ENCODE measurements around the gene SLIT3. TPM values are rescaled to one million over a fixed set of nuclear protein-coding genes. Genes with fewer than 3 reads are reported as not detected.

Gene SLIT3
- total RNA-seq, 1 donor from 2014 or later, result under 0.01 TPM

DNA sequence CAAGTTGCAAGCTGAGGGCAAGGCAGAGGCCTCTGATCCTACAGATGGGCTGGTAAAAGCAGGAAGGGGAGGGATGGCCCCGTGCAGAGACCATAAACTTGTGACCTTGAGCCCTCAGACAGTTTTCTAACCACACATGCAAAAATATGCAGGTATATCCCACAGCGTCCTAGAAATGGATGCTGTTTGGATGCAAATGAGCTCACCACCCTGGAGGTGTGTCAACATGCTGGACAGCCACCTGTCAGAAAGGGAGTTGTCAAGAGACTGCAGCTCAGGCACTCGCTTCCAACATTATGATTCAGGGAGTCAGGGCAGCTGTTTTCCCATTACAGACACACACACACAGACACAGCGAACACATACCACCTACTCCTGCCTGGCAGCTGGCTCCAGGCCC is 624.4 kb downstream of the SLIT3 start:
- DNase-seq (ENCODE audit: low read depth in 2 of 2), result no peak

DNA sequence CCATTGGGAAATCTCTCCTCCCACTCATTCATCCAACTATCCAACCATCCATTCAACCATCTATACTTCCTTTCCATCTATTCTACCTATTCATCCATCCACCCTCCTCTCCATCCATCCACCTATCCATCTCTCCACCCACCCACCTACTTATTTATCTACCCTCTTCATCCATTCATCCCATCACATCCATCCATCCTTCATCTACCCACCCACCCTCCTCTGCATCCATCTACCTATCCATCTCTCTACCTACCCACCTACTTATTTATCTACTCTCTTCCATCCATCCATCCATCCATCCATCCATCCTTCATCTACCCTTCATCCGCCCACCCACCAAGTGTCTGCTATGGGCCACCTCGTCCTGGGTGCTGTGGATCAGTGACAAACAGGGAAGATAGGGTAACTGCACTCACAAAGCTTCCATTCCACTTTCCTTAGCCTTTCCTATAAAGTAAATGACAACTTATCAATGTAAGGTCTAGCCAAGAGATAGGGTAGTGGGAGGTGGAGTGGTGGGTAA is 625.0 kb downstream of the SLIT3 start:
- no peak for DNase-seq (ENCODE audit: low read depth in 2 of 2)

DNA sequence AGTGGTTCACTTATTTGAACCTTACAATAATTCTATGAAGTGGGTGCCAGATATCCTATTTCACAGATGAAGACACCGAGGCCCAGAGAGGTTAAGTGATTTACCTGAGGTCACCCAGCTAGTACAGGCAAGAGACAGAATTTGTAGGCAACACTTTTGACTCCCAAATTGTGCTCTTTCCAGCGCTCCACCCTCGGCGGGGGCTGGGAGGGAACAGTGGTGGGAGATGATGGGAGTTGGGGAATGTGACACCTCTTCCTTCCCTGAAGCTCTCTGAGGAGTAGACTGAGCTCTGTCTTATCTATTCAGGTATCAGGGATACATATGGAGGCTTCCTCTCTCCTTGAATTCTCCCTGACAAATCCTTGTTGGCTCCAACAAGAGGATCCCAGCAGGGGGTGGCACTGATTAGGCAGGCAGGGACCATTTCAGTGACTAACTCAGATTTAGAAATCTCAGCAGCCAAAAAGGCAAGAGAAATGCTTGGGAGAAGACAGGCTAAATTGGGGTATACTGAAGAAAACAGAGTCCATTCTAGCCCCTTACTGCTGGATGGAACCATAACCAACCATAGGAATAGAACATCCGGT is 626.0 kb downstream of the SLIT3 start:
- DNase-seq (ENCODE audit: low read depth in 2 of 2), result no peak

DNA sequence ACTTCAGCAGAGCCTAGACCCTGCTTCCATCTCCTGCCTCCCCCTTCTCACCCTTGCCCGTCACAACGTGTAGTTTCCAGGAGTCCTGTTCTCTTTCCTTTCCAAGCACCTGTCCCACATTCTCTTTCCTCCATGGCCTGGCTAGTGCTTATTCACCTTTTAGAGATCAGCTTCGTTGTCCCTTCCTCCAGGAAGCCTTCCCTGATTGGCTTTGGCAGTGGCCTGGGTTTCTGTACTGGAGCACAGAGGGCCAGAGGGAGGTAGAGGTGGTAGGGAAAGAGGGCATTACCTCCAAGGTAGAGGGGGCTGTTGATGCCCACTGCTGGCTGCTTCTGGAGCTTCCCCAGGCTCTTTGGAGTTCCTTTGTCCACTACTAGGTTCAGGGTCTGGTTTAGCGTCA is 628.1 kb downstream of the SLIT3 start:
- no peak for DNase-seq (ENCODE audit: low read depth in 2 of 2)

DNA sequence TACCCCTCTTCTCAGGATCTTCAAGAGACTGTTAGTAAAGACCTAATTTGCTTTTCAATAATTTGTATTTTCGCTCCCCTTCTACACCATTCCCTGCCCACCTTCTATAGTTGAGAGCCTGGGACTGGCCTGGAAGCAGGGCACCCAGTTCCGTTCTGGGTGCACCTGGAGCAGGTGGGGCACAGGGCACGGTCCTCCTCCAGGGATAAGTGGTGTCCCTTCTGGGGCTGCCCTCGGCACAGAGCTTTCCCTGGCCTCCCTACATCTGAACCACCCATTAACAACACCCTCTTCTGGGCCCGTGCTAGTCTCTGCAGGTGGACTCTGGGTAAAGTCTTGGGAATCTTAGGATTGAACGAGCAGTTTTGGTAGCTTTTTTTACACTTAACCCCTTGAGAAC is 628.9 kb downstream of the SLIT3 start:
- no peak for DNase-seq (ENCODE audit: low read depth in 2 of 2)

DNA sequence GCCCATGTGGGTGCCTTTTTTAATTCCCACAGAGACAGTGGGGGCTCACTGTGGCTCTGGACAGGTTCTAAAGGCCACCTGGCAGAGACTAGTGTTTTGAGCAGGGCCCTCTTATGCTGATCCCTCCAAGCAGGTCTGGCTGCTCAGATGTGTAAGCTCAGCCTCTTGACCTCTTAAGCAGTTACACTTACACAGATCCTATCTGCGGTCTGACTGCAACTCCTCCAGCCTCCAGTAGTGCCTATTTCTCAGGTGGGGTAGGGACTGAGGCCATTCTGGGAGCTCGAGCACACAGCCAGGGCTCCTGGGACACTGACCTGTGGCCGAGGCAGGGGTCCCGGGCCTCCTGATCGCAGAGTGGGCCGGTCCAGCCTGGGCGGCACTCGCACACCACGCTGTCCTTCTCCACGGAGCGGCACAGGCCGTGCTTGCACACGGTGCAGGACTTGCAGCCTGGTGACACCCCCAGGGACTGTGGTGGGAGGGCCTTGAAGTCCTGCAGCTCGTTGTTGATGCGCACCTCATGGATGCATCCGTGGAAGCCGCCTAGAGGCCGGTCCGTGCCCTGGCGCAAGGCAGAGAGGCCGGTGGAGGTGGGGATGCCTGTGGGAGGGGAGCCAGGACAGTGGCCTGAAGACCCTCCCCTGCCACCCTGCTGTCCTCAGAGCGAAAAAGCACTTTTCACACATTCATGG is 629.9 kb downstream of the SLIT3 start:
- DNase-seq (ENCODE audit: low read depth in 2 of 2), result no peak

DNA sequence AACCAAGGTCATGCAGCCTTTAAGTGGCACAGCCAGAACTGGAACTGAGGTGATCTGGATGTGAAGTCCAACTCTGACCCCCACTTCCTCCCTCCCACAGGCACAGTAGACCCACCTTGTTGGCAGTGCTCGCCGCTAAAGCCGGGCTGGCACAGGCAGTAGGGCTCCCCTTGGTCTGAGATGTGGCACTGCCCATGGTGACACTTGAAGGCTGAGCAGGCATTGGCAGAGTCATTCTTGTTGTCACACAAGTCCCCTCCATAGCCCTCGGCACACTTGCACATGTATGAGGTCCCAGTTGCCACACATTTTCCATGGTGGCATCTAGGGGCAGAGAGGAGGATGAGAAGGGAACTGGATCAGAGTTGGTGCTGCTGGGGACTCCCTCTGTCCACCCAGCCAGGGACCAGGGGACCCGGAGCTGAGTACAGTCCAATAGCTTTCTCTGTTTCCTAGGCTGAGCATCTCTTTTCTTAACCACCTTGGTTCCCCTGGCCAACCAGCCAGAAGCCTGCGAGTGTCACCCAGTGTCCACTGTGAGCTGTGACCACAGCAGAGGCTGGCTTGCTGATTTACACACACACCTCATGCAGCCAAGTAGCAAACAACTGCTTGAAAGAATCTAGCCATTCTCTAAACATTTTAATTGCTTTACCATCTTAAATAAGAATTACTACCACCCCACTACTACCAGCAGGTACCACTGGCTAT is 631.1 kb downstream of the SLIT3 start:
- DNase-seq (ENCODE audit: low read depth in 2 of 2), result no peak

DNA sequence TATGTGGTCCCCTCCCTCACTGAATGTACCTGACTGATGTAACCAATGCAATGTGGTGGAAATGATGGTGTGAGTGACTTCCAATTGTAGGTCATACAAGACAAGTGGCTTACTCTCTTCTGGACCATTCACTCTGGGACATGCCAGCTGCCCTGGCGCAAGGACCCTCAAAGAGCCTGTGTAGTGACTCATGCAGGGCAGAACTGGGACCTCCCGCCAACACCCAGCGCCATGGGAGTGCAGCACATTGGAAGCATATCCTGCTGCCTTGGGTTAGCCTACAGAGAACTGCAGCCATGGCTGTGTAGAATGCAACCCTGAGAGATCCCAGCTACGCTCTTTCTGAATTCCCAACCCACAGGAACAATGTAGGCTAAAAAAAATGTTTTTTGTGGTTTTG is 631.8 kb downstream of the SLIT3 start:
- DNase-seq (ENCODE audit: low read depth in 2 of 2), result no peak

DNA sequence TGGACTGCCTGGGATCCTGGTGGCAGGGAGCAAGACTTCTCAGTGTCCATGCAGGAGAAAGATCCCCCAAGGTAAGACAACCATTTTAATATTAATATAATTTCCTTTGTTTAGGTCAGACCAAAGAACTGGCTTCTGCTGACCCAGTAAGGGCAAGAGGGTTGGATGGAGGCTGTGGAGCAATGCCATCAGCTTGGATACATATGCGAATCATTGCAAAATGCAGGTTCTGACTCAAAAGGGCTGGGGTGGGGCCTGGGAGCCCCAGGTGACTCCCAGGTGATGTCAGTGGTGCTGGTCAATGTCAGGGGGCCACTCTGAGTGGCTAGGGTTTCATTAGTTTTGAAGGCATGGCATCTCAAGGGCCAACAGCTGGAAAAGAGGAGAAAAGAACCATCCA is 632.9 kb downstream of the SLIT3 start:
- DNase-seq (ENCODE audit: low read depth in 2 of 2), result no peak

DNA sequence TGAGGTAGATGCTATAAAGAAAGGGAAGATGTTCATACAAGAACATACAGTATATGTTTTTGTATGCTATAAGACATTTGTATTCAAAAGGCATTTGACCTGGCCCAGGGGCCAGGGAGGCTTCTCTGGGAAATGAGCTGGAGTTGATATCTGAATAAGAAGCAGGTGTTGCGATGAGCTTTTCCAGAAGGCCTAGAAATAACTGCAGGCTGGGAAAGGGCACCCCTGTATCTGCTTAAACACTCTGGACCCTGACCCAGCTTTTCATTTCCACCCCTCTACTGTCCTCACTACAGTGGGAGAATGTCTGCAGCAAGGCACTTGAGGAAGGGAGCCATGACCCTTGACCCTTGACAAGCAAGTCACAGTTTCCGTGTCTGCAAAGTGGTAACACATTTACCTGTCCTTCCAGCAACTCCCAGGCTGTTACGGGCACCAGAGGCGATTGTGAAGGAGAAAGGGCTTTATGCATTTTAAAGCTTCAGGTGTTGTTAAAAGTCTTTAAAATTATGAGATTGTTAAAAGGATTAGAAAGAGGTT is 633.6 kb downstream of the SLIT3 start:
- DNase-seq (ENCODE audit: low read depth in 2 of 2), result no peak

DNA sequence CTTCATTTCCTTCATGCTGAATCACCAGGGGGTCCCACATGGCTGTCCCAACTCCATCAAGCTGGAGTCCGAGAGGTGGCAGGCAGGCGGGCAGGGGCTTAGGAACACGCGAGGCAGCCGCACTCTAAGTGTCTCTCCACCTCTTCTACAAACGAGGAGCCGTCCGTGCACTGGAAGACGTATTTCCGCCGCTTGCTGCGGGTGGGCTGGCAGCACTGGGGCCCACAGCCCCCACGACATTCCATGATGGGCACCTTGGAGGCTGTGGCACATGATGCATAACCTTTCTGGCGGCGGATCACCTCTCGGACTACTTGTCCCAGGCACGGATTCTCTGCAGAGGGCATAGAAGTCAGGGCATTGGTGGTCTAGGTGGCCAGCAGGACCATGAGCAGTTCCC is 634.6 kb downstream of the SLIT3 start:
- DNase-seq (ENCODE audit: low read depth in 2 of 2), result no peak

DNA sequence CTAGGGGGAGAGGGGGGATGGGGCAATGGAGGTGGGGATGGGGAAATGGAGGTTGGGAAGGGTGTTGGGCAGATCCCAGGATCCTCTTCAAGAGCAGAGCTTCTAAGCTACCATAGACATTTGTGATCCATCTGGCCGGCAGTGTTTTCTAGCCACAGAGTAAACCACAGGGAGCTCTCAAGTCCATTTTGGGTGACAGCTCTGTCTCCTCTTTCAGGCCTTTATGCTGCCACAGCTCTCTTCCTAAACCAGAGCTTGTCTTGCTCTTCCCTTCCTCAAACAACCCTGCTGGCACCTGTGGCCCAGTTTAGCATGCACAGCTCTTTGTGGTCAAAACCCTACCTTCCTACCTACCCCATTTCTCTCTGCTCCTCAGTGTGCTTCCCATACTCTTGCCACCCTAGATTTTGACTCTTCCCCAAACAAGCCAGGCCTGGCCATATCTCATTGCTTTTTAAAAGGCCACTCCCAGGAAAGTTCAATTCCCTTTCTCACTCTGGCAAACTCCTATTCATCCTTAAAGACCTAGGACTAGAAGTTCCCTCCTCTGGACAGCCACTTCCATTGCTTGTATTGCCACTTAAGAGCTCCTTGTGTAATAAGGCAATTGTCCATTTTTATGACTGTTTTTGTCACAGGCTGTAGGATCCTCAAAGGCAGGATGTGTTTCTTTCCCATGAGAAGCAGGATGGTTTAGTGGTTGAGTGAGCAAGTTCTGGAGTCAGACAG is 637.5 kb downstream of the SLIT3 start:
- no peak for DNase-seq (ENCODE audit: low read depth in 2 of 2)

DNA sequence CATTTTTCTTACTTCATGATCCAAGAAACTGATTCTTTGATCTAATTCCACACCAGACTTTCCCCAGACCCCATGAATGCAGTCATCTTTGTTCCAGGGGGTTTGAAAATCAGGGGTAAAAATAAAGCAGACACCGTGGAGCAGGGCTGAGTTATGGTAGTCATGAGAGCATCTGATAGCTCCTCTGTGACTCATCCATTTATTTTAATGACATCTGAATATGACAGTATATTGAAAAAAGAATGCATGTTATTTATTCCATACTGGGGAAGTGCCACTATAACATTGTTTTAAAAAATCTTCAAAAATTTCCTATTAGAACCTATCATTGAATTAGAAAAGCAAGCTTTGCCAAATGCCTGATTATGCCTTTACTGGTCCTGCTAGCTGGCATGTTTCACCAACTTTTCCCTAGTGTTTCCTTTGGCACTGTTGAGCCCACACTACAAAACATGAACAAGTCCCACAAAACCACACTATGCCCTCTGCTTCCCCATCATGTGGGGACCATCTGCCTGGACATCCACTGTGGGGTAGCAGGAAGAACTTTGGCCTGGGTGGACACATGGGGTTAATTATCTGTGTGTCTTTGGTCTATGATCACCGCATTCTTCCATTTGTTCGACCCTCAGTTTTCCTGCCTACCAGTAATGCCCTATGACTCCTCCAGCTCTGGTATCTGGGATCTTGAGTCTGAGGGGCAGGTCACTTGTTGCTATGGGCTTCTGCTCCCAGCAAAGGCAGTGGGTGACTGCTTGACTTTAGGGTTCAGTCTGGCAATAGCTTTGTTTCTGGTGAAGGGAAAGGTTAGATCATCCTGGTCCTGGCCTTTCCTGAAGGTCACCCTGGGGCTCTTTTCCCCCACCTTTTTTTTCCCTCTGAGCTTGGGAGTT is 639.1 kb downstream of the SLIT3 start:
- DNase-seq (ENCODE audit: low read depth in 2 of 2), result no peak

DNA sequence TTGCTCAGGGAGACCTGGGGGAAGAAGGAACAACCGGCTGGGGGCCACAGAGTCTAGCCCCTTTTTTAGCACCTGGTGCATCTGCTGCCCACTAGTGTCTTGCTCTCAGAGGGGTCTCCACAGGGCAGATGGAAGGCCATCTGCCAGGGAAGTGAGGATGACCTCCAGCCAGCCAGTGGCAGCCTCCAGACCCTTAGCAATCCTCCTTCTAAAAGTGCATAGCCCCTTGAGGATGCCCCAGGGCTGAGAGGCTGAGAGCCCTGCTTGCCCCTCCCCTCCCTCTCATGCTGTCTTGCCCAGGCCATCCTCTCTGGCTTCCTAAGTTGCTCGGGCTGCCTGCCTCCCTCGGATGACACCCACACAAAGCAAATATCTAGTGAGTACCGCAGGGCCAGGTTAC is 640.2 kb downstream of the SLIT3 start:
- no peak for DNase-seq (ENCODE audit: low read depth in 2 of 2)

DNA sequence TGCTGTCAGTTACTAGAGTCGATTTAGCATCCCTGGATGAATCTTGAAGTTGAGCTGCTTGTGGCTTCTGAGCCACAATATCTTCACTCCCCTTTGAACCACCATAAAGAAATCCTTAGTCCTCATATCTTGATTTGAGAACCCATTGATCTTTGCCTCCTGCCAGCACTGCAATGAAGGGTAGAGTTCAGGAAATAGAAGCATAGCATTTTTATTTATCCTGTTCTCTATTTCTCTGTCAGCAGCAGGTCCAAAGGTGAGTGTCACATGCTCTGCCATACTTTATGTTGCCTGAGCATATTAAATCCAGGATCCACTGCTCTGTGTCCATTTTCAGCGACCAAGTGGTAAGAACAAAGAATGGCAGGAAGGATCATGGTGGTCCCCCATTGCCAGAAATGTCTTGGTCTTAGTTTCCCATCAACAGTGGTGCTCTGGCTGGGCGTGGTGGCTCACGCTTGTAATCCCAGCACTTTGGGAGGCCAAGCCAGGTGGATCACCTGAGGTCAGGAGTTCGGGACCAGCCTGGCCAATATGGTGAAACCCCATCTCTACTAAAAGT is 641.6 kb downstream of the SLIT3 start:
- DNase-seq (ENCODE audit: low read depth in 2 of 2), result no peak

DNA sequence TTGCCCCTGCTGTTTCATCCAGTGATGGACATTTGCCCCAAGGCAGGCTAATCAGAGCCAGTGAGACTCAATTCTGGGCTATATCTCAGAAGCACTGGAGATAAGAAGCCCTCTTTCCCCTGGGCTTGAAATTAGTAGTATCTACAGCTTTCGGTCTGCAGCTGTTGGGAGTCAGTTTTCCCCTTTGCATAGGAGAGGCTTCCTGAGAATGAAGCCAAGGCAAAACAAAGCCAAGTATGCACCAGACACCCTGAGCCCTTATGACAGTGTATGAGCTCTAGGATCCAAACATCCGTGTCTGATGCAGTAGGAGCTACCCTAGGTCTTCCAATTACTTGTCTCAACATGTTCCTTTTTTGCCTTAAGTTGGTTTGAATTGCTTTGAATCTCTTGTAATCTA is 642.5 kb downstream of the SLIT3 start:
- no peak for DNase-seq (ENCODE audit: low read depth in 2 of 2)

DNA sequence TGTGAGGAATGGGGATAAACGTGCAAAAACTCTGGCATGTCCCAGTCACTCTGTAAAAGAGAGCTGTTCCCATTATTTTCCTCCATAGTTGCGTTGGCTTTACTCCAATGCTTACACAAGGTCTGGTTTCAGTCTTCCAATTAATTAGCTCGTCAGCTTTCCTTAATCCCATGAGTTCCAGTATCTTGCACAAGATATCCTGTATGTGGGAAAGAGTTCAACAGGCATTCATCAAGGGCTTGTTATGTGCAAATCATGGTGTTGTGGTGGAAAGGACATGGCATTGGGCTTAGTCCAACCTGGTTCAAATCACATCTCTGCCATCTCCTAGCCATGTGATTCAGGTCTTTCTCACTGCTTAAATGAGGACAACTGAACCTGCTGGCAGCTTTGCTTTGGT is 644.3 kb downstream of the SLIT3 start:
- DNase-seq (ENCODE audit: low read depth in 2 of 2), result no peak

DNA sequence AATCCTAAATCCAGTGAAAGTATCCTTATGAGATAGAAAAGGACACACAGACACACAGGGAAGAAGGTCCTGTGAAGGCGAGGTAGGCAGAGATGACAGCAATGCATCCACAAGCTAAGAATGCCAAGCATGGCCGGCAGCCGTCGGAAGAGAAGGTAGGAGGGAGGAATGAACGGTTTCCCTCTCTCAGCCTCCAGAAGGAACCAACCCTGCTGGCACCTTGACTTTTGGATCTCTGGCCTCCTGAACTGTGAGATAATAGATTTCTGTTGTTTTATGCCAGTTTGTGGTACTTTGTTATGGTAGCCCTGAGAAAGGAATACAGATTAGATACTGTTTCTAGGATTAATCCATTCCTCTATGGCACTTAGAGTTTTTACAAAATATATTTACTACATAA is 645.6 kb downstream of the SLIT3 start:
- DNase-seq (ENCODE audit: low read depth in 2 of 2), result no peak

DNA sequence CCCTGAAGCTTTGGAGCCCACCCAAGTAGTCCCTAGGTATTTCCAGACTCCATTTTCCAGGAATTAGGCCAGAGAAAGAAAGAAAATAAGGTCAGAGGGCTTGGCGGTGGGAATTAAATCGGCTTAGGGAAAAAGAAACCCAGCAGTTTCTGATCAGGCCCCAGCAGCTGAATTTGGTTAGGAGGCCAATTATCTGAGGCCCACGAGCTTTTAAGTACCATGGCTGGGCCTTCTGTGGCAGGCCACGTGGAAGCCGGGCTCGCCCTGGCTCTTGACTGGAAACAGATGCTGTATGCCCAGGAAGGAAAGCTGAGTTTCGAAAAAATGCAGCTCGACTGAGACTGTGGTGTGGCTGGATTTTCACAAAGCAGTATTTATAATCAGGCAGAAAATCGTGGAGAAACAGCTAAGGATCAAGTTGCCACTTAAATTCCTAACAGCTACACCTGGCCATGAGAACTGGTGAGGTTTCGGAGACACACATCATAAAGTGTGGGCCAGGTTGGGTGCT is 646.7 kb downstream of the SLIT3 start:
- peak in 1 of 2 donors; percentile 60 for DNase-seq (ENCODE audit: low read depth in 2 of 2)

DNA sequence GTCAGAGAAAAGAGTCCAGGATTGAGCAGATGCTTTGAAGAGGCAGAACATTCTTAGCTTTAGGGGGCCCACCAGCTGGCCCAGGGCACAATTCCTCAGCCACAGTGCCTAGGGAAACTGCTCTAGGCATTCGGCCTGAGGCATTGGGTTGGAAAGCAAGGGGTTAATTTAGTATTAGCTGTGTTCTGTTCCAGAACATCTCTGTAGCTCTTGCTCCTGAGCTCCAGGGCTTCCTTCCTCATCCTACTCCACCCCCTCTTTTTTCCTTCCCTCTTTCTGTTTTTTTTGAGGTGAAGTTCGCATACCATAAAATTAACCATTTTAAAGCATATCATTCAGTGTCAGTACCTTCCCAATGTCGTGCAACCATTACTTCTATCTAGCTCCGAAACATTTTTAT is 647.3 kb downstream of the SLIT3 start:
- no peak for DNase-seq (ENCODE audit: low read depth in 2 of 2)
